Activated CD4-positive, alpha-beta memory T cell treated with anti-CD3 and anti-CD28 coated beads for 36 hours (primary cell): Measurements from ENCODE around the gene TUBGCP2. TPM values are rescaled to one million over a fixed set of nuclear protein-coding genes. Genes with fewer than 3 reads are reported as not detected.
A peak's percentile ranks its signal among the peaks of the same experiment; 100 is the strongest.
"Not testable (repeated sequence)": the region's sequence is repeated elsewhere in the genome, so short reads cannot be mapped to it uniquely, and the experiment has no call there.

Experiments used
- CTCF ChIA-PET: fragments of 350-600 bp; sonication (Branson Sonifier 250); formaldehyde crosslinking; loops from one replicate; lab custom pipeline; 2021; ENCODE audit warnings: antibody characterized with exemption, inconsistent platforms; lab: Charles Lee
- POLR2A ChIA-PET: fragments of 350-600 bp; sonication (Branson Sonifier 250); formaldehyde crosslinking; loops from one replicate; lab custom pipeline; 2021; ENCODE audit warnings: antibody characterized with exemption; lab: Charles Lee
- DNase-seq: peaks from one replicate; pipeline ENCODE4 v3.0.0-alpha.2; 2020
- H3K27ac Mint-ChIP-seq: one replicate; pipeline ENCODE4 v1.8.0; 2021; ENCODE audit warnings: mixed read lengths
- H3K27me3 Mint-ChIP-seq: one replicate; pipeline ENCODE4 v1.8.0; 2021; ENCODE audit warnings: mixed read lengths
- H3K36me3 Mint-ChIP-seq: one replicate; pipeline ENCODE4 v1.8.0; 2021; ENCODE audit warnings: mixed read lengths
- H3K4me1 Mint-ChIP-seq: one replicate; pipeline ENCODE4 v1.8.0; 2021; ENCODE audit warnings: low read depth, mixed read lengths
- H3K4me3 Mint-ChIP-seq: one replicate; pipeline ENCODE4 v1.8.0; 2021; ENCODE audit warnings: mild to moderate bottlenecking, mixed read lengths
- H3K9me3 Mint-ChIP-seq: one replicate; pipeline ENCODE4 v1.8.0; 2021; ENCODE audit warnings: mixed read lengths
- intact Hi-C: fragments of 100-400 bp; cut with micrococcal nuclease; formaldehyde crosslinking; loops from one replicate; pipeline ENCODE4 v1.15.1; 2023
- total RNA-seq, 2 experiments: library from RNA; stranded (reverse); gene quantifications; one replicate each; pipeline ENCODE4 v1.2.3, GENCODE V29; 2021

The TUBGCP2 gene
- total RNA-seq, 2 experiments from 2014 or later, result 54.5 to 59.1 TPM

GRCh38 chr10:133243593-133243992 is 65.1 kb downstream of the TUBGCP2 start:
- POLR2A ChIA-PET, result no interaction called here
- intact Hi-C loops, result no loop called here
- DNase-seq, result no peak
- Mint-ChIP-seq H3K4me3 (no peak overlapping the region), H3K9me3 (no peaks in the 10 kb centered on the region), H3K27me3 (peaks cover 34% of the 10 kb centered on the region), H3K4me1 (peaks cover 17% of the 10 kb centered on the region), H3K36me3 (no peaks in the 10 kb centered on the region), H3K27ac (no peak overlapping the region)
- CTCF ChIA-PET, result interaction anchor here (2.6 kb wide), 1 partner anchor 100 kb away, joined by 8 read pairs; no protein-coding TSS in a partner anchor

- Mint-ChIP-seq H3K27ac (peak overlapping the region; percentile 16), H3K36me3 (no peaks in the 10 kb centered on the region), H3K4me1 (peaks cover 17% of the 10 kb centered on the region), H3K4me3 (no peak overlapping the region), H3K9me3 (no peaks in the 10 kb centered on the region), H3K27me3 (peaks cover 36% of the 10 kb centered on the region)
- no peak for DNase-seq
- ChIA-PET POLR2A (no interaction called here), CTCF (interaction anchor here (0.5 to 2.6 kb wide), 2 partner anchors 19 to 99 kb away, joined by 3 to 8 read pairs; no protein-coding TSS in a partner anchor)
- intact Hi-C loops, result no loop called here
These were observed 65.9 kb downstream of the TUBGCP2 start for GRCh38 chr10:133242611-133243356.

- Mint-ChIP-seq H3K9me3 (no peaks in the 10 kb centered on the region), H3K27me3 (peaks cover 36% of the 10 kb centered on the region), H3K4me3 (no peak overlapping the region), H3K4me1 (peaks cover 17% of the 10 kb centered on the region), H3K36me3 (no peaks in the 10 kb centered on the region), H3K27ac (no peak overlapping the region)
- intact Hi-C loops, result no loop called here
- POLR2A ChIA-PET, result no interaction called here
- CTCF ChIA-PET, result interaction anchor here (2.6 kb wide), 1 partner anchor 98 kb away, joined by 8 read pairs; no protein-coding TSS in a partner anchor
- no peak for DNase-seq
These were observed 67.0 kb downstream of the TUBGCP2 start for GRCh38 chr10:133241501-133242205.

GRCh38 chr10:133239990-133240389 is 68.7 kb downstream of the TUBGCP2 start:
- Mint-ChIP-seq H3K9me3 (no peaks in the 10 kb centered on the region), H3K36me3 (no peaks in the 10 kb centered on the region), H3K27me3 (peaks cover 39% of the 10 kb centered on the region), H3K4me1 (peaks cover 22% of the 10 kb centered on the region), H3K27ac (no peak overlapping the region), H3K4me3 (no peak overlapping the region)
- ChIA-PET POLR2A (no interaction called here), CTCF (no interaction called here)
- DNase-seq, result no peak
- intact Hi-C loops, result no loop called here

- no peak overlapping the region for H3K4me3 Mint-ChIP-seq
- H3K4me1 Mint-ChIP-seq, result peaks cover 25% of the 10 kb centered on the region
- intact Hi-C loops, result no loop called here
- peaks cover 48% of the 10 kb centered on the region for H3K27me3 Mint-ChIP-seq
- H3K36me3 Mint-ChIP-seq, result no peaks in the 10 kb centered on the region
- no peak for DNase-seq
- H3K9me3 Mint-ChIP-seq, result no peaks in the 10 kb centered on the region
- POLR2A ChIA-PET, result no interaction called here
- no peak overlapping the region for H3K27ac Mint-ChIP-seq
- CTCF ChIA-PET, result no interaction called here
These were observed 70.2 kb downstream of the TUBGCP2 start for GRCh38 chr10:133238466-133238804.

- no peaks in the 10 kb centered on the region for H3K9me3 Mint-ChIP-seq
- H3K27ac Mint-ChIP-seq, result no peak within 1 kb of the TSS
- no peaks in the 10 kb centered on the region for H3K36me3 Mint-ChIP-seq
- intact Hi-C loops, result no loop called here
- no peak for DNase-seq
- CTCF ChIA-PET, result no interaction called here
- H3K27me3 Mint-ChIP-seq, result peaks cover 48% of the 10 kb centered on the region
- peaks cover 25% of the 10 kb centered on the region for H3K4me1 Mint-ChIP-seq
- POLR2A ChIA-PET, result no interaction called here
- no peak within 1 kb of the TSS for H3K4me3 Mint-ChIP-seq
These were observed 70.8 kb downstream of the TUBGCP2 start, which contains the start of gene VENTX for GRCh38 chr10:133237588-133238465. Gene VENTX, plus strand, starts transcription at chr10:133237855. Its CDS starts 60 bp downstream, at chr10:133237915.

- Mint-ChIP-seq H3K4me3 (no peak overlapping the region), H3K27me3 (peaks cover 46% of the 10 kb centered on the region), H3K9me3 (no peaks in the 10 kb centered on the region), H3K36me3 (no peaks in the 10 kb centered on the region), H3K27ac (no peak overlapping the region), H3K4me1 (peaks cover 21% of the 10 kb centered on the region)
- intact Hi-C loops, result no loop called here
- POLR2A ChIA-PET, result no interaction called here
- DNase-seq, result no peak
- CTCF ChIA-PET, result no interaction called here
These were observed 71.5 kb downstream of the TUBGCP2 start for GRCh38 chr10:133237241-133237587.

- Mint-ChIP-seq H3K27me3 (peaks cover 48% of the 10 kb centered on the region), H3K27ac (no peak overlapping the region), H3K36me3 (no peaks in the 10 kb centered on the region), H3K4me3 (no peak overlapping the region), H3K9me3 (no peaks in the 10 kb centered on the region), H3K4me1 (peaks cover 17% of the 10 kb centered on the region)
- intact Hi-C loops, result no loop called here
- ChIA-PET CTCF (no interaction called here), POLR2A (no interaction called here)
- no peak for DNase-seq
These were observed 72.1 kb downstream of the TUBGCP2 start for GRCh38 chr10:133236401-133237240.

- peaks cover 13% of the 10 kb centered on the region for H3K4me1 Mint-ChIP-seq
- intact Hi-C loops, result no loop called here
- ChIA-PET CTCF (no interaction called here), POLR2A (no interaction called here)
- H3K27me3 Mint-ChIP-seq, result peaks cover 46% of the 10 kb centered on the region
- H3K4me3 Mint-ChIP-seq, result no peak overlapping the region
- DNase-seq, result no peak
- no peaks in the 10 kb centered on the region for H3K9me3 Mint-ChIP-seq
- no peaks in the 10 kb centered on the region for H3K36me3 Mint-ChIP-seq
- H3K27ac Mint-ChIP-seq, result no peak overlapping the region
These were observed 72.7 kb downstream of the TUBGCP2 start for GRCh38 chr10:133235932-133236331.

- no peaks in the 10 kb centered on the region for H3K36me3 Mint-ChIP-seq
- ChIA-PET POLR2A (no interaction called here), CTCF (no interaction called here)
- H3K4me3 Mint-ChIP-seq, result no peak overlapping the region
- intact Hi-C loops, result no loop called here
- H3K9me3 Mint-ChIP-seq, result no peaks in the 10 kb centered on the region
- peak; percentile 33 for DNase-seq
- peaks cover 42% of the 10 kb centered on the region for H3K27me3 Mint-ChIP-seq
- H3K27ac Mint-ChIP-seq, result no peak overlapping the region
- H3K4me1 Mint-ChIP-seq, result peaks cover 10% of the 10 kb centered on the region
These were observed 73.3 kb downstream of the TUBGCP2 start for GRCh38 chr10:133235265-133235855.

- Mint-ChIP-seq H3K27me3 (peaks cover 40% of the 10 kb centered on the region), H3K4me3 (peak overlapping the region; percentile 29)
- H3K36me3 Mint-ChIP-seq, H3K27ac Mint-ChIP-seq, H3K9me3 Mint-ChIP-seq, POLR2A ChIA-PET, CTCF ChIA-PET, H3K4me1 Mint-ChIP-seq, DNase-seq, intact Hi-C loops: not testable (repeated sequence)
These were observed 73.9 kb downstream of the TUBGCP2 start for GRCh38 chr10:133234796-133235195.
